Measurements from ENCODE around the gene ROCK2. TPM values are rescaled to one million over a fixed set of nuclear protein-coding genes. Genes with fewer than 3 reads are reported as not detected.

The ROCK2 gene
- total and polyA plus RNA-seq, 10 donors = 4.0 to 89.6 (median 65.8) TPM

- no peaks in the 10 kb centered on the region for H3K27me3 ChIP-seq (replicated peaks in 1 of 7)
- no peak for TF ChIP-seq POLR2AphosphoS5 (IDR thresholded peaks at IDR 0.05)
- no peak for TF ChIP-seq CTCF (IDR thresholded peaks at IDR 0.05 in 8 of 11, conservative IDR thresholded peaks at IDR 0.05 in 3 of 11)
- no peak for TF ChIP-seq POLR2A (IDR thresholded peaks at IDR 0.05)
- 93 to 97% (median 93%) methylated on average over 2 of the region's 2 CpGs for WGBS, 5 donors
- no peak overlapping the region for H3K4me3 ChIP-seq
- no peaks in the 10 kb centered on the region for H3K9me3 ChIP-seq
- H3K27ac ChIP-seq = no peak overlapping the region
- intact Hi-C loops (cut with DNase I; ENCODE audit: low total_unique reads) = no loop called here
- H3K4me1 ChIP-seq = peaks cover 0 to 25% (median 10%) of the 10 kb centered on the region in 6 donors
- DNase-seq = no peak
- peaks cover 4 to 86% (median 49%) of the 10 kb centered on the region in 6 donors for H3K36me3 ChIP-seq
Measured at GRCh38 chr2:11200651-11201050, 143.8 kb downstream of the ROCK2 start.

- Histone ChIP-seq H3K9me3 (no peaks in the 10 kb centered on the region), H3K27ac (no peak overlapping the region), H3K4me1 (no peaks in the 10 kb centered on the region), H3K27me3 (replicated peaks in 1 of 7) (no peaks in the 10 kb centered on the region), H3K4me3 (no peak overlapping the region), H3K36me3 (peaks cover 4 to 100% (median 65%) of the 10 kb centered on the region in 6 donors)
- 54 to 92% (median 72%) methylated on average over 3 of the region's 3 CpGs for WGBS, 5 donors
- no peak for DNase-seq
- intact Hi-C loops (cut with DNase I; ENCODE audit: low total_unique reads) = no loop called here
- TF ChIP-seq CTCF (IDR thresholded peaks at IDR 0.05 in 8 of 11, conservative IDR thresholded peaks at IDR 0.05 in 3 of 11) = no peak
Measured at GRCh38 chr2:11196246-11196645, 148.2 kb downstream of the ROCK2 start.

- peaks cover 0 to 4% (median 0%) of the 10 kb centered on the region in 6 donors for H3K4me1 ChIP-seq
- peaks cover 0 to 94% (median 41%) of the 10 kb centered on the region in 6 donors for H3K36me3 ChIP-seq
- H3K4me3 ChIP-seq = no peak overlapping the region
- H3K27me3 ChIP-seq (replicated peaks in 1 of 7) = no peaks in the 10 kb centered on the region
- WGBS, 5 donors = 63 to 93% (median 77%) methylated on average over 2 of the region's 2 CpGs
- intact Hi-C loops (cut with DNase I; ENCODE audit: low total_unique reads) = no loop called here
- H3K9me3 ChIP-seq = no peaks in the 10 kb centered on the region
- TF ChIP-seq CTCF (IDR thresholded peaks at IDR 0.05 in 8 of 11, conservative IDR thresholded peaks at IDR 0.05 in 3 of 11) (no peak), POLR2AphosphoS5 (IDR thresholded peaks at IDR 0.05) (no peak), POLR2A (IDR thresholded peaks at IDR 0.05) (no peak)
- no peak for DNase-seq
- H3K27ac ChIP-seq = no peak overlapping the region
Measured at GRCh38 chr2:11187731-11188130, 156.7 kb downstream of the ROCK2 start.

GRCh38 chr2:11187083-11187619 lies 157.3 kb downstream of the ROCK2 start:
- peaks cover 0 to 94% (median 40%) of the 10 kb centered on the region in 6 donors for H3K36me3 ChIP-seq
- H3K4me3 ChIP-seq = no peak overlapping the region
- DNase-seq = no peak
- 90 to 96% (median 94%) methylated on average over 7 of the region's 7 CpGs for WGBS, 5 donors
- H3K27me3 ChIP-seq (replicated peaks in 1 of 7) = no peaks in the 10 kb centered on the region
- peaks cover 0 to 4% (median 0%) of the 10 kb centered on the region in 6 donors for H3K4me1 ChIP-seq
- TF ChIP-seq POLR2AphosphoS5 (IDR thresholded peaks at IDR 0.05) = no peak
- TF ChIP-seq CTCF (IDR thresholded peaks at IDR 0.05 in 8 of 11, conservative IDR thresholded peaks at IDR 0.05 in 3 of 11) = no peak
- no peak for TF ChIP-seq POLR2A (IDR thresholded peaks at IDR 0.05)
- intact Hi-C loops (cut with DNase I; ENCODE audit: low total_unique reads) = no loop called here
- no peaks in the 10 kb centered on the region for H3K9me3 ChIP-seq
- H3K27ac ChIP-seq = no peak overlapping the region
